Measurements from ENCODE around the gene ZDHHC21. TPM values are rescaled to one million over a fixed set of nuclear protein-coding genes. Genes with fewer than 3 reads are reported as not detected.

The ZDHHC21 gene
- total RNA-seq, 1 experiment from 2014 or later, result 9.0 TPM

DNA sequence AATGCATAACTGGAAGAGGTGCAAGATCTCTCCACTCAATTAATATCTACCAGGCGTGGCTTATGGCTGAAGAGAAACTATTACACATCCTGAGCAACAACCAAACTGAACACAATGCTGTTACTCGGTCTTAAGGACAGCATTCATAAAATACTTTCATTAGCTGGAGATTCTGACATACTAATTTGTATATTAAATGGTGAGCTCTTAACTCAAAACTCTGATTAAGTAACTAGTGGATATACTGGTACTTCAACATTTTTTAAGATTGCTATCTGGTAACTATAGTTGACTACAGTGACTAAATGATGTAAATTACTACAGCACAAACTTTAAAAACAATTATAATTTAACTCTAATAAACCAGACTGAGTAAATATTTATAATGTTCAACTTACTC is 15.8 kb downstream of the ZDHHC21 start:
- 0 out of 4 replicates have a peak, but pooled peaks cover 0 to 4% of the 10 kb centered on the region in 2 experiments for H3K4me1 Mint-ChIP-seq
- no CpG with 5 or more reads among the region's 2 CpGs for WGBS (ENCODE audit: extremely low coverage, insufficient read length, low lambda C conversion rate)
- H3K27ac ChIP-seq (ENCODE audit: insufficient read length, low read depth, low read length), result no peak overlapping the region

More for the DNA sequence above, 15.8 kb downstream of the ZDHHC21 start:
- Histone ChIP-seq H2AK5ac (ENCODE audit: insufficient read length, low read length) (no peak overlapping the region), H3K79me1 (ENCODE audit: insufficient read depth, low read depth, low read length, poor library complexity, severe bottlenecking) (no peaks in the 10 kb centered on the region), H4K8ac (replicated peaks; ENCODE audit: insufficient read length, low read depth, low read length) (no peak overlapping the region), H2AFZ (ENCODE audit: low read length) (no peak overlapping the region), H4K20me1 (ENCODE audit: control insufficient read depth, insufficient read depth, insufficient read length) (no peaks in the 10 kb centered on the region), H4K5ac (ENCODE audit: insufficient read length, low read depth, low read length) (no peak overlapping the region), H3K23ac (ENCODE audit: insufficient read length, low read depth, low read length) (no peak overlapping the region), H2BK5ac (ENCODE audit: insufficient read length, low read length) (no peak overlapping the region), H3K23me2 (ENCODE audit: insufficient read length, low read depth, low read length, poor library complexity, severe bottlenecking) (no peaks in the 10 kb centered on the region), H2BK15ac (ENCODE audit: low read depth, low read length) (no peak overlapping the region), H3K4me1 (ENCODE audit: insufficient read depth, low read length) (no peaks in the 10 kb centered on the region), H3T11ph (ENCODE audit: low read length) (no peak overlapping the region), H2BK12ac (ENCODE audit: insufficient read length, low read depth, low read length) (no peak overlapping the region), H3K79me2 (ENCODE audit: insufficient read depth, low read length) (no peaks in the 10 kb centered on the region), H4K91ac (ENCODE audit: insufficient read length, low read depth, low read length) (no peak overlapping the region), H2BK20ac (ENCODE audit: low read depth, low read length, poor library complexity, severe bottlenecking) (no peak overlapping the region), H3K14ac (ENCODE audit: insufficient read depth, low read length) (no peak overlapping the region), H3K27me3 (ENCODE audit: insufficient read depth, low read length) (no peaks in the 10 kb centered on the region), H3K56ac (ENCODE audit: insufficient read length, low read depth, low read length) (no peak overlapping the region), H3K9me3 (ENCODE audit: control insufficient read depth, low read depth, low read length) (no peaks in the 10 kb centered on the region), H3K18ac (ENCODE audit: insufficient read length, low read depth, low read length) (no peak overlapping the region), H3K4me2 (ENCODE audit: insufficient read depth, insufficient read length, low read length) (no peak overlapping the region), H3K9ac (ENCODE audit: extremely low read depth, insufficient read length, low read length) (no peak overlapping the region), H2BK120ac (ENCODE audit: low read depth, low read length, poor library complexity, severe bottlenecking) (no peak overlapping the region), H3K4ac (ENCODE audit: low read depth, low read length) (no peak overlapping the region)
- H3K9me3 Mint-ChIP-seq, result no peaks in the 10 kb centered on the region
- H3K36me3 Mint-ChIP-seq (ENCODE audit: insufficient read depth in 1 of 3, low read depth in 3 of 3), result peaks cover 0 to 7% (median 3%) of the 10 kb centered on the region in 3 experiments; a peak in 4 of 7 replicates
- H3K4me3 Mint-ChIP-seq, result no peak overlapping the region
- DNase-seq, result no peak
- H3K27ac Mint-ChIP-seq, result no peak overlapping the region
- H3K27me3 Mint-ChIP-seq (ENCODE audit: low read depth), result no peaks in the 10 kb centered on the region
- TF ChIP-seq, protein P1, sequence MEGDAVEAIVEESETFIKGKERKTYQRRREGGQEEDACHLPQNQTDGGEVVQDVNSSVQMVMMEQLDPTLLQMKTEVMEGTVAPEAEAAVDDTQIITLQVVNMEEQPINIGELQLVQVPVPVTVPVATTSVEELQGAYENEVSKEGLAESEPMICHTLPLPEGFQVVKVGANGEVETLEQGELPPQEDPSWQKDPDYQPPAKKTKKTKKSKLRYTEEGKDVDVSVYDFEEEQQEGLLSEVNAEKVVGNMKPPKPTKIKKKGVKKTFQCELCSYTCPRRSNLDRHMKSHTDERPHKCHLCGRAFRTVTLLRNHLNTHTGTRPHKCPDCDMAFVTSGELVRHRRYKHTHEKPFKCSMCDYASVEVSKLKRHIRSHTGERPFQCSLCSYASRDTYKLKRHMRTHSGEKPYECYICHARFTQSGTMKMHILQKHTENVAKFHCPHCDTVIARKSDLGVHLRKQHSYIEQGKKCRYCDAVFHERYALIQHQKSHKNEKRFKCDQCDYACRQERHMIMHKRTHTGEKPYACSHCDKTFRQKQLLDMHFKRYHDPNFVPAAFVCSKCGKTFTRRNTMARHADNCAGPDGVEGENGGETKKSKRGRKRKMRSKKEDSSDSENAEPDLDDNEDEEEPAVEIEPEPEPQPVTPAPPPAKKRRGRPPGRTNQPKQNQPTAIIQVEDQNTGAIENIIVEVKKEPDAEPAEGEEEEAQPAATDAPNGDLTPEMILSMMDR (conservative IDR thresholded peaks at IDR 0.05), result no peak
